GM12878 (cell line): ENCODE measurements around the gene WBP1L. TPM values are rescaled to one million over a fixed set of nuclear protein-coding genes. Genes with fewer than 3 reads are reported as not detected.

Experiments used
- ATAC-seq: fragments of 200-7000 bp; cut with Tn5 transposase; 3 replicates; pipeline ENCODE4 v1.9.1; 2020; ENCODE audit warnings: mild to moderate bottlenecking, moderate library complexity
- BruUV-seq: library from RNA; stranded (reverse); fragments of 400-500 nt; replicated peaks from 2 replicates; lab custom pipeline; 2021; lab: Mats Ljungman, UMichigan
- CTCF ChIA-PET: fragments of 300-600 bp; sonication (Branson Sonifier 250); formaldehyde crosslinking; extraction: SDS; loops from one replicate; lab custom pipeline; 2021; ENCODE audit warnings: inconsistent platforms; lab: Yijun Ruan, JAX
- POLR2A ChIA-PET: fragments of 350-600 bp; formaldehyde crosslinking; extraction: SDS; loops from one replicate; lab custom pipeline; 2021; ENCODE audit warnings: inconsistent platforms; lab: Charles Lee
- RAD21 ChIA-PET: fragments of 300-600 bp; sonication (Branson Sonifier 250); formaldehyde crosslinking; loops from one replicate; lab custom pipeline; 2023; ENCODE audit warnings: antibody characterized with exemption; ENCODE audit not compliant: unreplicated experiment; lab: Charles Lee
- SMC1A ChIA-PET: fragments of 300-600 bp; sonication (Branson Sonifier 250); formaldehyde crosslinking; loops from one replicate; lab custom pipeline; 2023; ENCODE audit not compliant: unreplicated experiment, uncharacterized antibody; lab: Charles Lee
- DNase-seq: peaks from one replicate; pipeline ENCODE4 v3.0.0-alpha.2; 2011; ENCODE audit warnings: low read depth, low spot score
- FAIRE-seq: peaks from 3 replicates; lab custom pipeline; 2011; peaks lifted over from hg19 to GRCh38; lab: Jason Lieb, UNC
- H2AFZ ChIP-seq: 2 replicates; pipeline ENCODE4 v1.6.0; 2011; ENCODE audit warnings: low read depth, low read length, control low read depth; ENCODE audit not compliant: control insufficient read depth
- H3K27ac ChIP-seq: 2 replicates; pipeline ENCODE4 v1.5.1; 2011; ENCODE audit warnings: control low read depth; ENCODE audit not compliant: control insufficient read depth, insufficient read depth
- H3K27me3 ChIP-seq, 2 experiments: replicated peaks in 1 of 2; 2 replicates each; pipeline versions ENCODE4 v1.6.0 to v1.6.1; 2011; ENCODE audit warnings: low read length in 1 of 2; ENCODE audit not compliant: control insufficient read depth in 2 of 2, insufficient read depth in 2 of 2
- H3K36me3 ChIP-seq, 2 experiments: 2 replicates each; pipeline ENCODE4 v1.5.1; 2011; ENCODE audit warnings: low read length in 1 of 2; ENCODE audit not compliant: control insufficient read depth in 2 of 2, insufficient read depth in 2 of 2
- H3K4me1 ChIP-seq: 2 replicates; pipeline ENCODE4 v1.6.1; 2011; ENCODE audit warnings: mild to moderate bottlenecking, low read length, moderate library complexity, mixed read lengths; ENCODE audit not compliant: control insufficient read depth, insufficient read depth
- H3K4me2 ChIP-seq: 2 replicates; pipeline ENCODE4 v1.6.0; 2011; ENCODE audit warnings: control low read depth; ENCODE audit not compliant: control insufficient read depth, insufficient read depth
- H3K4me3 ChIP-seq: fragments of 200-600 bp; sonication (generic); 2 replicates; pipeline ENCODE4 v1.5.1; 2016
- H3K79me2 ChIP-seq: 2 replicates; pipeline ENCODE4 v1.6.0; 2011; ENCODE audit warnings: low read length; ENCODE audit not compliant: control insufficient read depth, insufficient read depth
- H3K9ac ChIP-seq: 2 replicates; pipeline ENCODE4 v1.8.0; 2011; ENCODE audit warnings: low read length, control low read depth, mixed read lengths; ENCODE audit not compliant: control insufficient read depth, insufficient read depth
- H3K9me3 ChIP-seq: replicated peaks from 3 replicates; pipeline ENCODE4 v1.5.1; 2011; ENCODE audit warnings: mild to moderate bottlenecking, low read length; ENCODE audit not compliant: control insufficient read depth, insufficient read depth
- H4K20me1 ChIP-seq: 2 replicates; pipeline ENCODE4 v1.6.0; 2011; ENCODE audit not compliant: control insufficient read depth, insufficient read depth
- BHLHE40 ChIP-seq, 2 experiments: fragments of 450-650 bp in 1 of 2; IDR thresholded peaks; 2 replicates each; pipeline ENCODE4 v1.6.1; 2011 to 2017; ENCODE audit warnings: low read depth in 2 of 2, borderline replicate concordance in 1 of 2, improper control_type of control experiment in 1 of 2, low read length in 1 of 2, mild to moderate bottlenecking in 1 of 2
- MEF2B ChIP-seq: fragments of 450-650 bp; IDR thresholded peaks from 2 replicates; pipeline ENCODE4 v1.6.1; 2018; ENCODE audit warnings: mild to moderate bottlenecking, moderate library complexity; ENCODE audit not compliant: partially characterized antibody, poor library complexity, severe bottlenecking
- NFYB ChIP-seq: IDR thresholded peaks from 2 replicates; pipeline ENCODE4 v1.6.1; 2011; ENCODE audit warnings: low read depth, mild to moderate bottlenecking, low read length, improper control_type of control experiment, moderate library complexity; ENCODE audit not compliant: insufficient read depth
- RUNX3 ChIP-seq: IDR thresholded peaks from 2 replicates; pipeline ENCODE4 v1.6.1; 2012; ENCODE audit warnings: low read length, inconsistent platforms
- SMAD5 ChIP-seq: IDR thresholded peaks from 2 replicates; pipeline ENCODE4 v1.6.1; 2016; ENCODE audit warnings: antibody characterized with exemption, low read depth
- SUZ12 ChIP-seq: fragments of 200-600 bp; sonication (generic); IDR thresholded peaks from one replicate; pipeline ENCODE4 v1.6.1; 2018; ENCODE audit warnings: antibody characterized with exemption, mild to moderate bottlenecking; ENCODE audit not compliant: unreplicated experiment
- TCF12 ChIP-seq: IDR thresholded peaks from 2 replicates; pipeline ENCODE4 v1.6.1; 2011; ENCODE audit warnings: low read depth, mild to moderate bottlenecking, low read length
- WGBS: methylation state at CpG from one replicate; pipeline ENCODE4 v1.1.6; 2016; ENCODE audit warnings: low lambda C conversion rate; ENCODE audit not compliant: insufficient replicate concordance, insufficient coverage; ENCODE audit errors: missing lambda C conversion rate; 5-methylcytosine and 5-hydroxymethylcytosine counted together
- in situ Hi-C: fragments of 300-500 bp; cut with MboI; formaldehyde crosslinking; loops from 9 replicates; pipeline ENCODE4 v1.14.3; 2018; ENCODE audit warnings: mixed read lengths
- intact Hi-C: fragments of 100-400 bp; cut with micrococcal nuclease; formaldehyde crosslinking; loops from one replicate; pipeline ENCODE4 v1.14.2; 2022; ENCODE audit not compliant: unreplicated experiment
- polyA plus RNA-seq, 11 experiments: library from polyadenylated mRNA; depleted of rRNA in 4 of 11; unstranded in 6 of 11; stranded (reverse) in 5 of 11; fragments of >200 nt; fragmentation: Nextera tagmentation in 4 of 11; fragmentation: Illumina TruSeq in 1 of 11; extraction: Ambion mirVana in 4 of 11; extraction: Trizol in 1 of 11; gene quantifications; 1 replicate in 1 of 11; 2 replicates in 10 of 11; pipeline versions ENCODE4 v1.2.1 to v1.2.3, GENCODE V29; 2011 to 2016; ENCODE audit warnings: inconsistent platforms in 2 of 11, missing spikeins in 2 of 11, low read depth in 1 of 11
- total RNA-seq, 4 experiments: library from RNA; depleted of rRNA in 3 of 4; stranded (reverse); fragments of >200 nt in 3 of 4; fragmentation: Illumina TruSeq in 1 of 4; extraction: Trizol in 1 of 4; gene quantifications; 2 replicates each; pipeline versions ENCODE4 v1.2.1 to v1.2.3, GENCODE V29; 2013 to 2021

WBP1L gene
- total and polyA plus RNA-seq, 10 of the 15 experiments (the other 5 are each of a cell fraction or from before 2014, with no cell fraction given), result 3.7 to 18.8 (median 12.3) TPM

- H3K36me3 ChIP-seq, result peaks cover 0 to 2% of the 10 kb centered on the region in 2 experiments; a peak in 1 of 4 replicates
- BruUV-seq, result no TSS peak
- no peak for DNase-seq
- no peak overlapping the region for H3K4me2 ChIP-seq
- H3K9ac ChIP-seq, result no peak overlapping the region
- H3K9me3 ChIP-seq, result no peaks in the 10 kb centered on the region
- in situ Hi-C loops, result no loop called here
- H3K79me2 ChIP-seq, result peaks cover 6% of the 10 kb centered on the region
- H3K27ac ChIP-seq, result no peak overlapping the region
- SMC1A ChIA-PET, result interaction anchor here (1.8 to 2.1 kb wide), 2 partner anchors 20 to 30 kb away, joined by 6 to 8 read pairs; no protein-coding TSS in a partner anchor
- no peaks in the 10 kb centered on the region for H4K20me1 ChIP-seq
- no peaks in the 10 kb centered on the region for H3K27me3 ChIP-seq
- H3K4me3 ChIP-seq, result no peak overlapping the region
- RAD21 ChIA-PET, result no interaction called here
- TF ChIP-seq SUZ12 (no peak), TCF12 (no peak), MEF2B (no peak), BHLHE40 (IDR thresholded peaks at IDR 0.05; ENCODE audit: borderline replicate concordance in 1 of 2, low read depth in 2 of 2, low read length in 1 of 2) (no peak)
- CTCF ChIA-PET, result no interaction called here
- no peak for ATAC-seq
- POLR2A ChIA-PET, result interaction anchor here (0.7 kb wide), 1 partner anchor 623 kb away, joined by 3 read pairs; no protein-coding TSS in a partner anchor
- WGBS, result 55% methylated on average over 1 of the region's 1 CpG
- H3K4me1 ChIP-seq, result peaks cover 13% of the 10 kb centered on the region; the same call in 1 of the 2 replicates
- no peak for FAIRE-seq
- intact Hi-C loops, result no loop called here
- no peak overlapping the region for H2AFZ ChIP-seq
Observed at GRCh38 chr10:102773320-102773719, 29.6 kb downstream of the WBP1L start.

DNA sequence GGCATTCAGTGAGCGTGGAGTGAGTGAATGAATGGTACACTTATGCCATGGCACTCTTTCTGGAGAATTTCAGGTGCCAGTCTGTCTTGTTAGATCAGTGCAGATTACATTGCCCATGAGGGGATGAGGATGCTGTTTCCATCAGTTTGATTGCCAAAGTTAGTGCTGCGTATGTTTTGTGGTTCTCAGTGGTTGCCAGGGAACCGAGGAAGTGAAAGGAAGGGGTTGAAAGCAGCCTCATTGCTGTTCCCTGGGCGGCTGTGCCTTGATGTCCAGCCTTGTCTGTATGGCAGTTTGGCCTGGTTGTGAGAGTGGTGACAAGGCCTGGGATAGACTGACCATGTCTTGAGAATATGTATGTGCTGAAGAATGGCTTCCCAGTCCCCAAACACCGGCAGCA, 30.2 kb downstream of the WBP1L start:
- DNase-seq, result no peak
- Histone ChIP-seq H3K9me3 (no peaks in the 10 kb centered on the region), H3K36me3 (peaks cover 0 to 2% of the 10 kb centered on the region in 2 experiments; a peak in 1 of 4 replicates), H2AFZ (no peak overlapping the region), H4K20me1 (no peaks in the 10 kb centered on the region), H3K9ac (no peak overlapping the region), H3K27ac (no peak overlapping the region), H3K79me2 (peaks cover 6% of the 10 kb centered on the region), H3K27me3 (no peaks in the 10 kb centered on the region), H3K4me1 (peaks cover 13% of the 10 kb centered on the region; the same call in 1 of the 2 replicates), H3K4me2 (no peak overlapping the region), H3K4me3 (no peak overlapping the region)
- RAD21 ChIA-PET, result no interaction called here
- in situ Hi-C loops (no loop called here), intact Hi-C loops (no loop called here)
- no peak for FAIRE-seq
- 53% methylated on average over 5 of the region's 5 CpGs for WGBS
- SMC1A ChIA-PET, result interaction anchor here (1.4 kb wide), 1 partner anchor 21 kb away, joined by 4 read pairs; no protein-coding TSS in a partner anchor
- peak; percentile 74 for ATAC-seq
- POLR2A ChIA-PET, result interaction anchor here (0.6 to 0.7 kb wide), 2 partner anchors 15 to 623 kb away, joined by 3 to 4 read pairs; no protein-coding TSS in a partner anchor
- TF ChIP-seq SMAD5 (no peak), NFYB (no peak), RUNX3 (peak; percentile 37)
- CTCF ChIA-PET, result interaction anchor here (1.5 to 2.1 kb wide), 2 partner anchors 10 to 20 kb away, joined by 3 to 6 read pairs; no protein-coding TSS in a partner anchor
- TSS peak; percentile 24 for BruUV-seq
